ENCODE measurements around the gene METTL21C.

DNA sequence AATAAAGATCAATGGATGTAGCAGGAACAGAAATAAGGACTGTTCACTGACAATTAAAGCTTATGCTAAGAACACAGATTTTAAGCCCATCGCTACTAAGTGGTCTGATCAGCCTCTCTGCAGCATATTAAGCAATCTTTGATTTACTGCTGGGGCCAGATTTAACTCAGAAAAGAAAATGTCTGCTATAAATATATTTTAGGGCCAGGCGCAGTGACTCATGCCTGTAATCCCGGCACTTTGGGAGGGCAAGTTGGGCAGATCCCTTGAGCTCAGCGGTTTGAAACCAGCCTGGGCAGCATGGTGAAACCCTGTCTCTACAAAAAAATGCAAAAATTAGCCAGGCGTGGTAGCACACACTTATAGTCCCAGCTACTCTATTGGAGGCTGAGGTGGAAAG lies 43.0 kb downstream of the METTL21C start:
- TF ChIP-seq, protein P1, sequence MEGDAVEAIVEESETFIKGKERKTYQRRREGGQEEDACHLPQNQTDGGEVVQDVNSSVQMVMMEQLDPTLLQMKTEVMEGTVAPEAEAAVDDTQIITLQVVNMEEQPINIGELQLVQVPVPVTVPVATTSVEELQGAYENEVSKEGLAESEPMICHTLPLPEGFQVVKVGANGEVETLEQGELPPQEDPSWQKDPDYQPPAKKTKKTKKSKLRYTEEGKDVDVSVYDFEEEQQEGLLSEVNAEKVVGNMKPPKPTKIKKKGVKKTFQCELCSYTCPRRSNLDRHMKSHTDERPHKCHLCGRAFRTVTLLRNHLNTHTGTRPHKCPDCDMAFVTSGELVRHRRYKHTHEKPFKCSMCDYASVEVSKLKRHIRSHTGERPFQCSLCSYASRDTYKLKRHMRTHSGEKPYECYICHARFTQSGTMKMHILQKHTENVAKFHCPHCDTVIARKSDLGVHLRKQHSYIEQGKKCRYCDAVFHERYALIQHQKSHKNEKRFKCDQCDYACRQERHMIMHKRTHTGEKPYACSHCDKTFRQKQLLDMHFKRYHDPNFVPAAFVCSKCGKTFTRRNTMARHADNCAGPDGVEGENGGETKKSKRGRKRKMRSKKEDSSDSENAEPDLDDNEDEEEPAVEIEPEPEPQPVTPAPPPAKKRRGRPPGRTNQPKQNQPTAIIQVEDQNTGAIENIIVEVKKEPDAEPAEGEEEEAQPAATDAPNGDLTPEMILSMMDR (IDR thresholded peaks at IDR 0.05), result no peak
- TF ChIP-seq POLR2A (IDR thresholded peaks at IDR 0.05), result no peak
